NCI-H2196 (cell line): Measurements from ENCODE around the gene MTFR2.
A peak's percentile ranks its signal among the peaks of the same experiment; 100 is the strongest.

Experiments used
- DNase-seq: peaks from one replicate; lab custom pipeline; 2025; ENCODE audit not compliant: unreplicated experiment; lab: John Stamatoyannopoulos, UW

The MTFR2 gene

GRCh38 chr6:136249811-136250685 lies at the start of gene MTFR2:
Gene MTFR2 (minus strand): TSS chr6:136250311. CDS start chr6:136249099, 1,212 bp downstream.
- peak; percentile 98 for DNase-seq

DNA sequence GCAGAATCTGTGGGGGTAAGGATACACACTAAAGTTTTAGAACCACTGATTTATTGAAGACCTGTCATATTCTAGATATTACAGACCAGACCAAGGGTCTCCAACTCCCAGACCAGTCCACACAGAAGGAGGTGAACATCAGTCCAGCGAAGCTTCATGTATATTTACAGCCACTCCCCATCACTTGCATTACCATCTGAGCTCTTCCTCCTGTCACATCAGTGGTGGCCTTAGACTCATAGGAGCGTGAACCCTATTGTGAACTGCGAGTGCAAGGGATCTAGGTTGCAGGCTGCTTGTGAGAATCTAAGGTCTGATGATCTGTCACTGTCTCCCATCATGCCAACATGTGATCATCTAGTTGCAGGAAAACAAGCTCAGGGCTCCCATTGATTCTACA lies 44.5 kb upstream of the MTFR2 start:
- no peak for DNase-seq

GRCh38 chr6:136290410-136291010 lies 40.4 kb upstream of the MTFR2 start:
- DNase-seq, result peak; percentile 69

- peak; percentile 99 for DNase-seq
These were observed 39.7 kb upstream of the MTFR2 start, which contains the start of gene BCLAF1 for GRCh38 chr6:136289579-136290409. Gene BCLAF1 (minus strand): TSS chr6:136289846. CDS start chr6:136279866, 9,980 bp downstream.

- DNase-seq, result peak; percentile 95
These were observed 39.1 kb upstream of the MTFR2 start for GRCh38 chr6:136289327-136289578.

DNA sequence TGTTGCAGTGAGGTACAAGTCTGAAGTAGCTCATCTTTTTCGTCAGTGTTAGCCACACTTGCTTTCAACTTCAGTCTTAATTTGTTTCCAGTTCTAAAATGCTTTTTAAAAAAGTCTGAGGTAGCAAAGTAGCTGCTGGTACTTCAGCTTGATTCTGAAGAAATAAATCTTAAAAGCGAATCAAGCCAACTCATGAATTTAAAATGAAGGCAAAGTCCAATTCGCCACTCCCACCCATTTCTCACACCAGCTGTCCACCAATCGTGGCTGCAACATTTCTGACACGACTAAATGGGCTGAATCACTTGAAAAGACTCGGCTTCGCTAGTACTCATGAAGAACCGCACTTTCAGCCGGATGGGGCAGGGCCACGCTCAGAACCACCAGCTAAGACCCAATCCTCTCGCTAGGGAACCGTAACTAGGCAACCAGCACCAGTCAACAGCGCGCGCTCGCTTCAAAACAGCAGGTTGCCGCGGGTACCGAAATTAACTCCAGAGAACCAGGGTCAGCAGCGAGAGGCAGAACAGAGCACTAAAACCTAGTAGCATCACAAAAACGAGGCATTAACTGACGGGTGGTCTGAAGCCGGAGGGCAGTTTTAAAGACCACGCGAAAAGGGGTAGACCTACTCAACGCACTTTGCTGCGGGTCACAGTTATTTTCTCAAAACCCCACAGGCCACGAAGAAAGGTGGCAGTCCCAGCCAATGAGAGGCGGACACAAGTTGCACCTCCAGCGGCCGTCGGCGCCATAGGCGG lies 38.6 kb upstream of the MTFR2 start:
- DNase-seq, result peak; percentile 80

DNA sequence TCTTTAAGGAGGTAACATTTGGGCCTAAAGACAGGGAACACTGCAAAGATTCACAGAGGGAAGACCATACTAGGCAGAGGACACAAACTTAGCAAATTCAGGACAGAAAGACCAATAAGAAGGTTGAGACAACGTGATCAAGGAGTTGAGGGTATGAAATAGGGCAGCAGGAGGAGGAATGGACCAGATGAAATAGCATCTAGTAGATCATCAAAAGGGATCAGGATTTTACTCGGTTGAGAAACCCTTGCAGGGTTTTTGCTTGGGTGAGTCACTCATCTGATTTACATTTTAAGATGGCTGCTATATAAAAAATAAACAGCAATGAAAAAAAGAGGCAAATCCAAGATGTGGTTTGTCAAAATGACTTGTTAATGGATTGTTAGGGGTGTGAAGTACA lies 34.8 kb upstream of the MTFR2 start:
- no peak for DNase-seq

DNA sequence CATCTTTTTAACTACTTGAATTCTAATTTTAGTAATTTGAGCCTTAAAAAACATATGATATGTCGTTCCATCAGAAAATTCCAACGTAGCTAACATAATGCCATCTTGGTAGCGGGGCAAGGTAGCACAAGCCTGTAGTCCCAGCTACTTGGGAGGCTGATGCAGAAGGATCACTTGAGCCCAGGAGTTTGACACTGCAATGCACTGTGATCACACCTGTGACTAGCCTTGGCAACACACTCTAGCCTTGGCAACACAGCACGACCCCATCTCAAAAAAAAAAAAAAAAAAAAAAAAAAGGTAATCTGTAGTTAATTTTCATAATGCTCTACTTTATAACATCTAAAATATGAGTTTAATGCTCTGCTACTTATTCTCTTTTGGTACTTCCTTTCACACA lies 32.8 kb upstream of the MTFR2 start:
- no peak for DNase-seq

DNA sequence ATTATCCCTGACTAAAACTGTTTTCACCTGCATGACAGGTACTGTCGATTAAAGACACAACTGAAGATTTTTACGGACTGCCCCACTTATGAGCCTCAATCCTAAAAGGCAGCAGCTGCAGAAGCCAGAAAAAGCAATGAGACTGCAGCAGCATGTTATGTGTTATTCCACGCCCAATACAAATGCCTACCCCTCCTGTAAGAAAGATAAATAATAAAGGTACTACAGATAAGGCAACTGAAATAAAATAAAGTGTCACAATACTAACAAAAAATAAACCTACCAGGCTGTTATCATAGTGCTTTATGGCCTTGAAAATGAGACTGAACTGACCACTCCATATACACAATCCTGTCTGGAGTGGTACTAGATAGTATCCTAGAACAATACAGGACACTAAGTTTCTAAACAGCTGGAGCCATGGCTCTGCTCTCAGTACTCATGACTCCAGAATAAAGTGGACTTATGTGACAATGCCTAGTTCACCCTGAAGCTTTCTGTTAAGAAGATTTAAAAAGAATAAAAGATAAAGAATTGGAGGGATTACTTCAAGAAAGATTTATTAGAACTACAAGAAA lies 30.0 kb upstream of the MTFR2 start:
- no peak for DNase-seq

GRCh38 chr6:136274062-136274461 lies 24.0 kb upstream of the MTFR2 start:
- no peak for DNase-seq

DNA sequence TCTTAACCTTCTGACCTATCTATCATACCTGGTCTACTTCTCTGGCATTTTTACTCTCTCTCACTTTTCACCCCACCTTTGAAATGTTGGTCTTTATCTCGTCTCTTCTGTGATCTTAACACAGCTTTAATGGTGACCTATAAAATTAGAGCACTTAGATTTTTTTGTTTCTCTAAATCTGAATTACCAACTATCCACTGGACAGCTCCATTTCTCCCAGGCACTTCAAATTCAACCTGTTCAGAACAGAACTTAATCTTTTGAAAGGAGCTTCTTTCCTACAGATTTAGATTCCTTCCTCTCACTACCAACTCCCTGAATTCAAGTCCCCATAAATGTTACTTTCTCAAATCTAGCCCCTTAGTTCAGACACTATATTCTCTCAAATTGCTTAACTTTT lies 15.0 kb upstream of the MTFR2 start:
- no peak for DNase-seq

GRCh38 chr6:136262940-136263339 lies 12.8 kb upstream of the MTFR2 start:
- no peak for DNase-seq

- no peak for DNase-seq
These were observed 4.8 kb upstream of the MTFR2 start for GRCh38 chr6:136254851-136255466.

DNA sequence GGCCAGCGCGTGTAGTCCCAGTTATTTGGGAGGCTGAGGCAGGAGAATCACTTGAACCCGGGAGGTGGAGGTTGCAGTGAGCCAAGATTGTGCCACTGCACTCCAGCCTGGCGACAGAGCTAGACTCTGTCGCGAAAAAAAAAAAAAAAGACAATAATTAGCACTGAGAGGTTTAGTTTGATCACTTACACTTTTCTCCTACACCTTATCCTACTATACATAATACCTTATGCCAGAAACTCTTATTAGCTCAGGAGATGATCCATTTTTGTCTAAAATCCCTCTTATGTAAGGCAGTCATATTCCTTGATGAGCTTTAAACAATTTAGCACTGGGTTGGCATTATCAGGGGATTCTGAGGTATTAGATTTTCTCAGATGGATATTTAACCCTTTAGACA lies 3.6 kb upstream of the MTFR2 start:
- DNase-seq, result no peak

DNA sequence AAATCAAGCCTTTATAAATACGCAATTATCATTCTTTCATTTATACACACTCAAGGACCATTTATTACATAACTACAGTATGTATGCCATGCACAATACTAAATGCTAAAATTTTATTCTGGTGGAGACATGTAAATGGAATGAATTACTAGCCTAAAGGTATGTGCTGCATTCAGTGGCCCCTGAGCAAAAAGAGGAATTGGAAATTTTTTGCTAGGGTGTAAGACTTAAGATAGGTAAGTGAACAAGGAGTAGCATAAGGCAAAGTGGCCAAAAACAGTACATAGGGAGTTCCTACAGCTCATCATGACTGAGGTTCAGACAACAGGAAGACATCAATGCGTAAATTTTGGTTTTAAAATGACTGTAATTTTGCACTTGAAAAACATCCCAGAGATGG lies 2.3 kb upstream of the MTFR2 start:
- DNase-seq, result no peak

DNA sequence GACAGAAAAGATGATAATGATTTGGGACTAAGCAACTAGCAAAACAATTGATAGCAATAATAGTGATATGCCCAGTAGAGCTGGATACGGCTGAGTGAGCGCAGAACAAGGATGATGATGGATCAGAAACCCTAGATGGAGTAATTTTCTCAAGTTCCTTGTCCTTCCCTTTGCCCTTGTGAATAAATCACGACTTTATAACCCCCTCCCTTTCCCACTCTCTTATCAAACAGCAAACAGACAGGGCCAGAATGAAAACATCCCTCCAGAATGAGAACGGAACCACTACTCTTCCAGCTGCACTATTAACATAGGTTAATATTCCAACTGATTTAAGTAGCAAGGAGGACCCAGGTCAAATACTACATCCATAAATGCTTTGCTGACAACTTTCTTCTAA lies 1.3 kb upstream of the MTFR2 start:
- no peak for DNase-seq

DNA sequence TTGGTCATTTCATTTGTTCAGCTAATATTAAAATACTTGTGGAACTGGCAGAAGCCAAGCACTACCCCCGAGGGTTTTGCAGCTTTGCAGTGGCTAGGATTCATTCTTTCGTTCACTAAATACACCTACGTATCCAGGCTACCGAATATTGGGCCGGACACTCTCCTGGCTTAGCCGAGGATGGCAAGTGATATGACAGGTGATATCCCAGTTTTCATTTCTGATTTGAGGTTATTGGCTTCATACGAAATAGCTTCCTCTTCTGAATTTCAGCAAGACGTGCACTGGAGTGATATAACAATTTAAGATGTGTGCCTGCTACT lies 536 bp upstream of the MTFR2 start:
- DNase-seq, result no peak

DNA sequence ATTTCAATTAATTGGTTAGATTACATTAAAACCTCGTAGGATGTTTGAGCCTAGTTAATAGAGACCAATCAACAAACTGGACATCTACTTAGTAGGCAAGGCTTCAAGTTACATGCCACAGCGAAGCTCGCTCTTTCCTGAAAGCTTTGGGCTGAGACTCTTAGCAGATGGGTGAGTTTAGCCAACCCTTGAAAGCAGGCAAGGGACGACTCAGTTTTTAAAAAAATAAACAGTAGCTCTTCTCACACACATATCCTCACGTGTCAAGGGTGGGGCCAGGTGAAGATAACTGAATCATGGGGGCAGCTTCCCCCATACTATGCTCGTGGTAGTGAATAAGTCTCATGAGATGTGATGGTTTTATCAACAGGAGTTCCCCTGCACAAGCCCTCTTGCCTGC lies 775 bp downstream of the MTFR2 start:
- no peak for DNase-seq

- no peak for DNase-seq
These were observed 6.0 kb downstream of the MTFR2 start for GRCh38 chr6:136244061-136244616.
